ENCODE measurements around the gene TKTL1.
A peak's percentile ranks its signal among the peaks of the same experiment; 100 is the strongest.
"Not testable (repeated sequence)": the region's sequence is repeated elsewhere in the genome, so short reads cannot be mapped to it uniquely, and the experiment has no call there.

The TKTL1 gene

GRCh38 chrX:154295664-154296310, at the start of gene TKTL1:
TKTL1 (plus strand) TSS chrX:154295795; CDS start chrX:154295860, 65 bp downstream.
- DNase-seq (ENCODE audit: low read depth) = no peak

GRCh38 chrX:154247377-154248045, 48.1 kb upstream of the TKTL1 start:
- DNase-seq (ENCODE audit: low read depth) = not testable (repeated sequence)

GRCh38 chrX:154248076-154248475, 47.5 kb upstream of the TKTL1 start:
- not testable (repeated sequence) for DNase-seq (ENCODE audit: low read depth)

- not testable (repeated sequence) for DNase-seq (ENCODE audit: low read depth)
These were observed 38.3 kb upstream of the TKTL1 start, which contains the start of gene OPN1MW3 for GRCh38 chrX:154257282-154257681. OPN1MW3 (plus strand) TSS chrX:154257582; CDS start chrX:154257620, 38 bp downstream.

GRCh38 chrX:154258711-154259110, 36.9 kb upstream of the TKTL1 start:
- not testable (repeated sequence) for DNase-seq (ENCODE audit: low read depth)

- not testable (repeated sequence) for DNase-seq (ENCODE audit: low read depth)
These were observed 32.5 kb upstream of the TKTL1 start for GRCh38 chrX:154263072-154263471.

- DNase-seq (ENCODE audit: low read depth) = not testable (repeated sequence)
These were observed 26.4 kb upstream of the TKTL1 start for GRCh38 chrX:154269245-154269644.

GRCh38 chrX:154284489-154285338, 10.9 kb upstream of the TKTL1 start:
- DNase-seq (ENCODE audit: low read depth) = not testable (repeated sequence)

GRCh38 chrX:154286406-154286805, 9.2 kb upstream of the TKTL1 start:
- not testable (repeated sequence) for DNase-seq (ENCODE audit: low read depth)

- no peak for DNase-seq (ENCODE audit: low read depth)
These were observed 612 bp upstream of the TKTL1 start, which contains the start of gene TEX28 for GRCh38 chrX:154294791-154295574. TEX28 (minus strand) TSS chrX:154295124; CDS start chrX:154292117, 3,007 bp downstream.

- no peak for DNase-seq (ENCODE audit: low read depth)
These were observed 1.1 kb downstream of the TKTL1 start for GRCh38 chrX:154296731-154297130.

GRCh38 chrX:154298312-154298711, 2.7 kb downstream of the TKTL1 start:
- no peak for DNase-seq (ENCODE audit: low read depth)

GRCh38 chrX:154300816-154301215, 5.2 kb downstream of the TKTL1 start:
- DNase-seq (ENCODE audit: low read depth) = no peak

- not testable (repeated sequence) for DNase-seq (ENCODE audit: low read depth)
These were observed 7.4 kb downstream of the TKTL1 start for GRCh38 chrX:154302998-154303397.

- no peak for DNase-seq (ENCODE audit: low read depth)
These were observed 7.9 kb downstream of the TKTL1 start for GRCh38 chrX:154303476-154303875.

GRCh38 chrX:154304846-154305245, 9.3 kb downstream of the TKTL1 start:
- no peak for DNase-seq (ENCODE audit: low read depth)

GRCh38 chrX:154305541-154306205, 10.1 kb downstream of the TKTL1 start:
- no peak for DNase-seq (ENCODE audit: low read depth)

GRCh38 chrX:154307202-154307601, 11.6 kb downstream of the TKTL1 start:
- no peak for DNase-seq (ENCODE audit: low read depth)

GRCh38 chrX:154308108-154308946, 12.7 kb downstream of the TKTL1 start:
- DNase-seq (ENCODE audit: low read depth) = peak; percentile 54

Data from T-helper 22 cell (primary cell).